NOMO-1 treated with dmso at 0.1 percent for 144 hours (cell line): ENCODE results near the gene ARHGAP29.
"Not testable (repeated sequence)": the region's sequence is repeated elsewhere in the genome, so short reads cannot be mapped to it uniquely, and the experiment has no call there.

Source experiments
- DNase-seq: peaks from one replicate; lab custom pipeline; 2025; ENCODE audit not compliant: unreplicated experiment; lab: John Stamatoyannopoulos, UW

Gene ARHGAP29

DNA sequence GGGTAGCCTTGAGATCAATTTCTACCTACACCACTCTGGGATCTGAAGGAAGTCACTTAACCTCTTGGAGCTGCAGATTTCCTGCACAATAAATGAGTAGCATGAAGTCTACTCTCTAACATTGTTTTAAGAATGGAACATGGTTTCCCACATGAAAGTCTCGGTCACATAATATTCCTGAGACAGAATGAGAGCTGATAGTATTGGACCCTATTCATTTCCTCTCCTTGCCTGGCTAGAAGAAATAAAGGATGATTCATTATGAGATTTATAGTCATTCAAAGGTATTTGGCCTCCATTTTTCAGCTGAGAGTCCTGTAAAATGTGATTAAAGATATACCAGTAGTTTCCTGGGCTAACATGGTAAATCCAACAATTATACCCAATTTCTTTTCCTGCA is 56.7 kb downstream of the ARHGAP29 start:
- DNase-seq = no peak

- DNase-seq = no peak
These were observed 58.5 kb downstream of the ARHGAP29 start for GRCh38 chr1:94178901-94179300.

GRCh38 chr1:94169126-94169525 is 68.3 kb downstream of the ARHGAP29 start:
- no peak for DNase-seq

DNA sequence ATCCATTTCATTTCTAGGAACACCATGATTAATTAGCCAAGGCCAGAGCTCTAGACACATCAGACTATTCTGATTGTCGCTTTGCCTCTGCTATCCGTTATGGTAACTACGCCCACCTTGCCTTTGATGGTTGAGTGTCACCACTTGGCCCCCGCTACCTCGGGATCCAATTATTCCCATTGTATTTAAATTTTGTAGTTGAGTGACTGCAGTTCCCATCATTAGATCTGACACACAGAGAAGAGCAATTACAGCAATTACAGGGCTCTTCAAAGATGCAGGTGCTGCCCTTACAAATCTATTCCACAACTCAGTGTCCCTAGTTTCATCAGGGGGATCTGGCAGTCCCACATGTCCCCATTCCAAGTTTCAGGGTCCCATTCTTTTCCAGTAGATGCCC is 71.5 kb downstream of the ARHGAP29 start:
- no peak for DNase-seq

GRCh38 chr1:94164885-94165284 is 72.5 kb downstream of the ARHGAP29 start:
- DNase-seq = not testable (repeated sequence)

DNA sequence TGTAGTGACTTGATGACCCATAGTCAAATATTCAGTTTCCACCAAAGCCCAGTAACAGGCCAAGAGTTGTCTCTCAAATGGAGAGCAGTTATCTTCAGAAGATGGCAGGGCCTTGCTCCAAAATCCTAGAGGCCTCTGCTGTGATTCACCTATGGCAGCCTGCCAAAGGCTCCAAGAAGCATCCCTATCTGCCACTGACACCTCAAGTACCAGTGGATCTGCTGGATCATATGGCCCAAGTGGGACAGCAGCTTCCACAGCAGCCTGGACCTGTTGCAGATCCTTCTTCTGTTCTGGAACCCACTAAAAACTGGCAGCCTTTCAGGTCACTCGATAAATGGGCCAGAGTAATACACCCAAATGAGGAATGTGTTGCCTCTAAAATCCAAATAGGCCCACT is 73.3 kb downstream of the ARHGAP29 start:
- not testable (repeated sequence) for DNase-seq

- DNase-seq = not testable (repeated sequence)
These were observed 74.1 kb downstream of the ARHGAP29 start for GRCh38 chr1:94163249-94163648.

DNA sequence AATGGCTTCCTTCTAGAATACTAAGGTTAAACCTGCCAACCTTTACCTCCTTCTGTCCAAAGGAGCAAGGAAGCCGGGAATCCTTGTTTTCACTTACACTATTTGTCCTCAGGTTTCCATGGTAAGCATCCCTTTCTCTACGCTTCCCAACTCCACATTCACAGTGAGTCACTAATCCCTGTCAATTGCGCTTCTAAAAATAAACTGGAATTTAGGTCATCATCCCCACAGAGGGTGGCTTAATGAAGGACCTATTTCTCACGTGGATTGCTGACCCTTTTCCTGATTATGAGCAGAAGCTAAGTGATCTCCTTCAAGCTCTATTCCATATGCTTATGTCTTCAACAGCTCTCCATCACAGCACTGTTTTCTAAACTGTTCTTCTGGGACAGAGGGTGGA is 76.6 kb downstream of the ARHGAP29 start:
- DNase-seq = no peak

- no peak for DNase-seq
These were observed 81.2 kb downstream of the ARHGAP29 start for GRCh38 chr1:94156096-94156625.

- DNase-seq = no peak
These were observed 82.4 kb downstream of the ARHGAP29 start for GRCh38 chr1:94154989-94155388.

GRCh38 chr1:94153133-94153532 is 84.3 kb downstream of the ARHGAP29 start:
- DNase-seq = no peak

DNA sequence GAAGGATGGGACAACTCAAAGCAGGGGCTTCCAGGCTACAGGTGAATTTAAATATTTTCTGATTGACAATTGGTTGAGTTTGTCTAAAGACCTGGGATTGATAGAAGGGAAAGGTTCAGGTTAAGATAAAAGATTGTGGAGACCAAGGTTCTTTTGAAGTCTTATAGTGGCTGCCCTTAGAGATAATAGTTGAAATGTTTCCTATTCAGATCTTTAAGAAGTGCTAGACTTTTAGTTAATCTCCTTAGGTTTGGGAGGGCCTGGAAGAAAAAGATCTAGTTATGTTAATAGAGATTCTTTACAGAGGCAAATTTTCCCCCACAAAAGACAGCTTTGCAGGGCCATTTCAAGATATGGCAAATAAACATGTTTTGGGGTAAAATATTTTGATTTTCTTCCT is 88.2 kb downstream of the ARHGAP29 start:
- not testable (repeated sequence) for DNase-seq

- DNase-seq = no peak
These were observed 91.1 kb downstream of the ARHGAP29 start for GRCh38 chr1:94146273-94146672.

DNA sequence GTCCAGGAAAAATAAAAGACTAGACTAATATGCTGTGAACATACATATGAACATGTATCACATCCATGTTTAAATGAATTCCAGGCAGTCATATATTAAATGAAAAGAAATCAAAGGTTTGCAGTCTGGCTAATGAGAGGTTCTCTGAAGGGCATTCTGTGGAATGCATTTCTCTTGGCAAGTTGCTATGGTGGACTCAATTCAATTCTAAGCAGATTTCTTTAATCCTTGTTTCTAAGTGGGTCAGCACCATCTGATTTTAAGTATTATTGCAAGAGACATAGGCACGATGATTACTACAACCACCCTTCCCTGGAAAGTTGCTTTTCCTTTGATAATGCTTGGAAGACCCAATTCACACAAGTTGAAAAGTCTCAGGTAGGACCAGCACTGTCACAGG is 92.5 kb downstream of the ARHGAP29 start:
- DNase-seq = no peak

DNA sequence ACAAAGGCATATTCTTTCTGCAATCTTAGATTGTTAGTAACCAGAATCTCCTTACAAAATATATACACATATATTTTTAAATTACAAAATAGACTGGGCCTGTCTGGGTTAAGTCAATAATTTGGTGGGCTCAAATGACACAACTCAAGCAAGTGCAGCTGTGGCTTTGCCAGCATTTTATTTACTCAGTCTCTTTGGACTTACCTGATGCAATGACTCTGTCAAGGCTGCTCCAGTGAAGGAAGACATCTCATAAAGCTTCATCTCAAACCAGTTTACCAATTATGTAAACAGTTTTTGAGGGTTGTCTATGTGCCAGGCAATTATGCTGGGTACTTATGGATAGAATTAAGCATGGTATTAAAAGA is 93.6 kb downstream of the ARHGAP29 start:
- DNase-seq = no peak

DNA sequence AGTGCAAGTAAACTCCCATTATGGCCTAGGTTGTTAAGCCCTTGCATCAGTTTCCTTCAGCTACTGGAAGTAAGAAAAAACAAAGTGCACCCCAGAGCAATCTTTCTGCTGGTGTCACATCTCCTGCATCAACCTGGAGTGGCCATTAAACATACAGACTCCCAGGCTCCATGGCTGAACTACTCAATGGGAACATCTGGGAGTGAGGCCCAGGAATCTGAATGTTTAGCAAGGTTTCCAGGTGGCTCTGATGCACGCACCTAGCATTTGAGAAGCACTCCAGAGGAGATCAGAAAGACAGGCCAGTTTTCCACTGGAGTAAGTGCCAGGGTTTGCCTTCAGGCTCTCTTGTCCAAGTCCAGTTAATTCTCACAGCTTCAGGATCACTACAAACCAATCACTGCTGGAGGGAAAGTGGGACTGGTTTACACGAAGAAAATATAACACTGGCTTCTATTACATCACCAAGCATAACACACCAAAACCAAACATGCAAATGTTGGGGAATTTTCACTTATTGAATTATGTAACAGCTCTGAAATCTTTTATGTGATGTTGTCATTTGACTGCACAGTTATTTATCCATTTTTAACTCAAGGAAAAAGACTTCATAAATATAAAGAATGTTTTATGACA is 94.1 kb downstream of the ARHGAP29 start:
- no peak for DNase-seq

DNA sequence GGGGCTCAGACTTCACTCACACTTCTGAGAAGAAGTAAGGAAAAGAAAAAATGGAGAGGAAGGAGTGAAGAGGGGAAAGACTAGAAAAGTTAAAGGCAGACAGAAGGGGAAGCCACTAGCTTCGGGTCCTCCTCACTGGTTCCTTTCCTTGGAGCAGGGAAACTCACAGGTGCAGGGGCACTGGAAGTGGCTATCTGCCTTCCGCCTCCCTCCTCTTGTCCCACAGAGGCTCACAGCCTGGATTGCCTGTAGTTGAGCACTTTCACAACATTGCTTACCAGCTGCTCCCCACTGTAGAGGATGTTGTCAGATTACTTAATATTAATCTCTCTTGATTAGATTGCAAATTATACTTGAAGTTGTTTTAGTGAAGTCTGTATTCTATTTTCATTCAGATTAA is 94.8 kb downstream of the ARHGAP29 start:
- no peak for DNase-seq

DNA sequence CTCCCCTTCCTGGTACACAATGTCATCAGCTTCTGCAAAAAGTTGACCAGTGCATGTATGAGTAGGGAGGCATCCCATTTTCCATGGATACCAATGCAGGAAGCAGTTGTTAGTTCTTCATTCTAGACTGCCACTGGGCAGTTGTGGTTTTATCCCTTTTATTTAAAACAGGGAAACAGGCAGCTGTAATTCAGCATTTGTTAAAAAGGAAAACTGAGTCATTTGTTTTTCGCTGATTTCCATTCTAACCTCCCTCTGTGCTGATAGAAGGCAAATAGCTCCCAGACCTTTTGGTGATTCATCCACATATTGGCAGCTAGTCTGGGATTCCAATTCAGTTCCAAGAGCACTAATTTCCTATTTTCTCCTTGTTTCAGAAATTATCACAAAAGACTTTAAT is 95.4 kb downstream of the ARHGAP29 start:
- DNase-seq = no peak

- DNase-seq = no peak
These were observed 105.3 kb downstream of the ARHGAP29 start for GRCh38 chr1:94132111-94132510.

DNA sequence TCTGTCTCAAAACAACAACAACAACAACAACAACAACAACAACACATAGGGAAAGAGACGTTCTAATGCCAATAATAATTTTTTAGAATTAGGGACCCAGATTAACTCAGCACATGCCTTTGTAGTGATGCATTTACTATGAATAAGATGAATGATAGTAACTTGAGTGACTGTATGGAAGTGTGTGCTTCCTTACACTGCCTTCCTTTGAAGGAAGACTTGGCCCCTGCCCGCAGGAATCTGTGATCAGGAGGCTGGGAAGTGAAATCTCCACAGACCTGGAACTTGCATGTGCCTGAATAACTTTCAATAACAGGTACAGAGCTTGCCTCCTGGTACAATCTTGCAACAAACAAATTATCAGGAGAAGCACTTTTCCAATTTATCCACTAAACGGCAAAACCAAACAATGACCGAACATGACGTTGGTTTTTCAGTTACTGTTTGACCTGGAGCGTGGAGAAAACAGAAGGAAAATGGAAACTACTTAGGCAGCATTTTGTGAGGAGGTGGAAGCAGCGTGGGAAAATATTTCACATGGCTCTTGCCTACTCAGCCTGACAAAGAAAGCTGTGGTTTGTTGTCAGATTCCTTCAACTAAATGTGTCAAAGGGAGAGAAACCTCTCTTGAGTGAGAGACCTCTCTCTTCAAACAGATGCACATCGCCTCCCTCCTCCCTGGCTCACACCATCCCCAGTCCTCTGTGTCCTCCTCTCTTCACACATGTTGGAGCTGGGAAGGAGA is 106.4 kb downstream of the ARHGAP29 start:
- no peak for DNase-seq

DNA sequence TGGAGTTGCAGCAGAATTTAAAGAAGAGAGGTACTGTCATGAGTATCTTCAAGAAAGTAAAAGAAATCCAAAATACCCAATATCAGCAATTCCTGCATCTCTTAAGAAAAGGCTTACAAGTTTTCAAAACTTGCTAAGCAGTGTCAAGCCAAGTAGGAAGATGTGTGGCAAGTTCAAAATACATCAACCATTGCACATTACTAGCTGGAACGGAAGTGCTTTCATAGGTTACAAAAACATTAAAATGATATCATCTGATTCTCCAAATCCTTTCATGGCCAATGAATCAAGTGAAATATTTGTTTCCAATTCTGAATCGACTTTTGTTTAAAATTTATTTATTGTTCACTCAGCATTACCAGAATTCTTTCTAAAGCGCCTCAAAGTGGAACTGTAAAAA is 110.7 kb downstream of the ARHGAP29 start:
- no peak for DNase-seq
